HCT116 (cell line): Measurements from ENCODE around the gene CCDC188.

Source experiments
- CEBPB ChIP-seq: IDR thresholded peaks from 2 replicates; pipeline ENCODE4 v1.6.1; 2012; ENCODE audit warnings: low read depth
- EZH2 ChIP-seq: fragments of 200-600 bp; sonication (generic); IDR thresholded peaks from 2 replicates; pipeline ENCODE4 v1.6.1; 2017; ENCODE audit warnings: antibody characterized with exemption, mixed run types
- JUND ChIP-seq: IDR thresholded peaks from 2 replicates; pipeline ENCODE4 v1.6.1; 2012
- MAX ChIP-seq: IDR thresholded peaks from 2 replicates; pipeline ENCODE4 v1.6.1; 2012
- POLR2A ChIP-seq: IDR thresholded peaks from 2 replicates; pipeline ENCODE4 v1.7.0; 2011; ENCODE audit warnings: borderline replicate concordance; ENCODE audit not compliant: insufficient read depth, insufficient read length; ENCODE audit errors: extremely low read depth
- POLR2AphosphoS5 ChIP-seq: IDR thresholded peaks from 2 replicates; pipeline ENCODE4 v1.6.1; 2011; ENCODE audit warnings: mild to moderate bottlenecking, low read depth, low read length, moderate library complexity
- RAD21 ChIP-seq: IDR thresholded peaks from 2 replicates; pipeline ENCODE4 v1.6.1; 2012; ENCODE audit warnings: low read depth, mild to moderate bottlenecking
- SP1 ChIP-seq: IDR thresholded peaks from 2 replicates; pipeline ENCODE4 v1.6.1; 2012; ENCODE audit warnings: low read depth
- ZFX ChIP-seq: fragments of 450-650 bp; IDR thresholded peaks from 2 replicates; pipeline ENCODE4 v1.6.1; 2017
- ZNF274 ChIP-seq: fragments of 200-500 bp; sonication (Bioruptor generic); IDR thresholded peaks from 2 replicates; pipeline ENCODE4 v1.6.1; 2014; ENCODE audit warnings: mild to moderate bottlenecking, low read depth, low read length, inconsistent platforms
- TF ChIP-seq, protein P1 (sequence below), 3 experiments: fragments of 200-600 bp in 1 of 3; sonication (generic) in 1 of 3; IDR thresholded peaks in 2 of 3; conservative IDR thresholded peaks in 1 of 3; 2 replicates each; pipeline ENCODE4 v1.5.1; 2012 to 2017; ENCODE audit warnings: low read depth in 2 of 3, low read length in 2 of 3, antibody characterized with exemption in 1 of 3, borderline replicate concordance in 1 of 3, control low read depth in 1 of 3, mild to moderate bottlenecking in 1 of 3, mixed read lengths in 1 of 3, mixed run types in 1 of 3, moderate library complexity in 1 of 3; ENCODE audit not compliant: insufficient read depth in 1 of 3

DNA sequence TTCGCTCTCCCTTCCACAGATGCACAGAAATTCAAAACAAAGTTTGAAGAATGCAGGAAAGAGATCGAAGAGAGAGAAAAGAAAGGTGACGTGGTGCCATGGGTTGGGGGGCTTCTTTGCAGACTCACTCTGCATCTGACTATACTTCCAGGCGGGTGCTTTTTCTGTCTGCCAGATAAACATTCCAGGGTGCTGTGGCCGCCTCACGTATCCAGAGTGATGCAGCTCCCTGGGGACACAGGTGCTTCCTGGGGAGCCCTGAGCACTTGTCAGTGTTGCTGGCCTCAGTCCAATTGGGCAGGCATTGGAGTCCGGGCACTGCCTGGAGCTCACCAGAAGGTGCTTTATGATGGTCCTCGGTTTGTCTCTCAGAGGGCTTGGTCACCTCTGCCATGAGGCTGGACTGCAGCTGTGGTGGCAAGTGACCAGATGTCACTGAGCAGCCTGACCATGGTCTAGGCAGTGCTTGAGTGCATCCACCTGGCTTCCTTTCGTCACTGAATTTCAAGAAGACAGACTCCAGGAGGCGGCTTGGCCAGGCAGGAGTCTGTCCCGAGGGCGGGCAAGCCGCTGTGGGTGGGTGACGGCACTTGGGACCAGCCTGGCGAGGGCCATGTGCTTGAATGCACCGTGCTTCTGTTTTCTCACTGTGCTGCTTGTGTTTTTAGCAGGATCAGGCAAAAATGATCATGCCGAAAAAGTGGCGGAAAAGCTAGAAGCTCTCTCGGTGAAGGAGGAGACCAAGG lies 24.4 kb downstream of the CCDC188 start:
- TF ChIP-seq, protein P1, sequence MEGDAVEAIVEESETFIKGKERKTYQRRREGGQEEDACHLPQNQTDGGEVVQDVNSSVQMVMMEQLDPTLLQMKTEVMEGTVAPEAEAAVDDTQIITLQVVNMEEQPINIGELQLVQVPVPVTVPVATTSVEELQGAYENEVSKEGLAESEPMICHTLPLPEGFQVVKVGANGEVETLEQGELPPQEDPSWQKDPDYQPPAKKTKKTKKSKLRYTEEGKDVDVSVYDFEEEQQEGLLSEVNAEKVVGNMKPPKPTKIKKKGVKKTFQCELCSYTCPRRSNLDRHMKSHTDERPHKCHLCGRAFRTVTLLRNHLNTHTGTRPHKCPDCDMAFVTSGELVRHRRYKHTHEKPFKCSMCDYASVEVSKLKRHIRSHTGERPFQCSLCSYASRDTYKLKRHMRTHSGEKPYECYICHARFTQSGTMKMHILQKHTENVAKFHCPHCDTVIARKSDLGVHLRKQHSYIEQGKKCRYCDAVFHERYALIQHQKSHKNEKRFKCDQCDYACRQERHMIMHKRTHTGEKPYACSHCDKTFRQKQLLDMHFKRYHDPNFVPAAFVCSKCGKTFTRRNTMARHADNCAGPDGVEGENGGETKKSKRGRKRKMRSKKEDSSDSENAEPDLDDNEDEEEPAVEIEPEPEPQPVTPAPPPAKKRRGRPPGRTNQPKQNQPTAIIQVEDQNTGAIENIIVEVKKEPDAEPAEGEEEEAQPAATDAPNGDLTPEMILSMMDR (IDR thresholded peaks at IDR 0.05 in 2 of 3, conservative IDR thresholded peaks at IDR 0.05 in 1 of 3; ENCODE audit: borderline replicate concordance in 1 of 3, insufficient read depth in 1 of 3, low read depth in 2 of 3, low read length in 2 of 3) = no peak
- TF ChIP-seq POLR2AphosphoS5 (no peak), POLR2A (no peak), ZFX (no peak), MAX (no peak), EZH2 (no peak), CEBPB (no peak), JUND (no peak), ZNF274 (no peak), RAD21 (no peak), SP1 (no peak)
